ENCODE results near the gene ADGRL3.

- TF ChIP-seq, protein P1, sequence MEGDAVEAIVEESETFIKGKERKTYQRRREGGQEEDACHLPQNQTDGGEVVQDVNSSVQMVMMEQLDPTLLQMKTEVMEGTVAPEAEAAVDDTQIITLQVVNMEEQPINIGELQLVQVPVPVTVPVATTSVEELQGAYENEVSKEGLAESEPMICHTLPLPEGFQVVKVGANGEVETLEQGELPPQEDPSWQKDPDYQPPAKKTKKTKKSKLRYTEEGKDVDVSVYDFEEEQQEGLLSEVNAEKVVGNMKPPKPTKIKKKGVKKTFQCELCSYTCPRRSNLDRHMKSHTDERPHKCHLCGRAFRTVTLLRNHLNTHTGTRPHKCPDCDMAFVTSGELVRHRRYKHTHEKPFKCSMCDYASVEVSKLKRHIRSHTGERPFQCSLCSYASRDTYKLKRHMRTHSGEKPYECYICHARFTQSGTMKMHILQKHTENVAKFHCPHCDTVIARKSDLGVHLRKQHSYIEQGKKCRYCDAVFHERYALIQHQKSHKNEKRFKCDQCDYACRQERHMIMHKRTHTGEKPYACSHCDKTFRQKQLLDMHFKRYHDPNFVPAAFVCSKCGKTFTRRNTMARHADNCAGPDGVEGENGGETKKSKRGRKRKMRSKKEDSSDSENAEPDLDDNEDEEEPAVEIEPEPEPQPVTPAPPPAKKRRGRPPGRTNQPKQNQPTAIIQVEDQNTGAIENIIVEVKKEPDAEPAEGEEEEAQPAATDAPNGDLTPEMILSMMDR (IDR thresholded peaks at IDR 0.05; ENCODE audit: low read depth, low read length, missing input control): no peak
- TF ChIP-seq JUND (IDR thresholded peaks at IDR 0.05): no peak
- no peak for TF ChIP-seq SP1 (IDR thresholded peaks at IDR 0.05)
- no peak for TF ChIP-seq MAX (IDR thresholded peaks at IDR 0.05)
Observed at GRCh38 chr4:61180405-61180804, 19.7 kb upstream of the ADGRL3 start.

Data from liver (tissue), 3 donors.